Endothelial cell of umbilical vein (primary cell): Measurements from ENCODE around the gene CLDN6. TPM values are rescaled to one million over a fixed set of nuclear protein-coding genes. Genes with fewer than 3 reads are reported as not detected.

Experiments used
- BruUV-seq: library from RNA; stranded (reverse); fragments of 400-500 nt; replicated peaks from 2 replicates; lab custom pipeline; 2021; lab: Mats Ljungman, UMichigan
- CTCF ChIA-PET: fragments of 300-600, 350-600 bp; sonication (Branson Sonifier 250); formaldehyde crosslinking; loops from one replicate; lab custom pipeline; 2021; ENCODE audit warnings: antibody characterized with exemption, inconsistent platforms; lab: Charles Lee
- POLR2A ChIA-PET: fragments of 300-600, 350-600 bp; sonication (Branson Sonifier 250); formaldehyde crosslinking; loops from one replicate; lab custom pipeline; 2021; ENCODE audit warnings: antibody characterized with exemption, inconsistent platforms; lab: Charles Lee
- DNase-seq: peaks from one replicate; pipeline ENCODE4 v3.0.0-alpha.2; 2011; ENCODE audit warnings: low read depth, low spot score
- FAIRE-seq: peaks from 2 replicates; lab custom pipeline; 2011; peaks lifted over from hg19 to GRCh38; lab: Jason Lieb, UNC
- H2AFZ ChIP-seq: 2 replicates; pipeline ENCODE4 v1.6.0; 2012; ENCODE audit warnings: low read depth, low read length, control low read depth, inconsistent platforms
- H3K27ac ChIP-seq: 2 replicates; pipeline ENCODE4 v1.5.1; 2011; ENCODE audit warnings: low read depth, mild to moderate bottlenecking, control low read depth, low read length, moderate library complexity; ENCODE audit not compliant: insufficient read depth
- H3K27me3 ChIP-seq, 2 experiments: 2 replicates each; pipeline versions ENCODE4 v1.6.0 to v1.6.1; 2011; ENCODE audit warnings: low read length in 2 of 2, mixed read lengths in 1 of 2; ENCODE audit not compliant: control insufficient read depth in 2 of 2, insufficient read depth in 2 of 2
- H3K36me3 ChIP-seq, 2 experiments: 2 replicates in 1 of 2; 3 replicates in 1 of 2; pipeline ENCODE4 v1.5.1; 2011; ENCODE audit warnings: low read length in 2 of 2, mild to moderate bottlenecking in 1 of 2, moderate library complexity in 1 of 2; ENCODE audit not compliant: control insufficient read depth in 2 of 2, insufficient read depth in 2 of 2; ENCODE audit errors: extremely low read depth in 1 of 2
- H3K4me1 ChIP-seq: 3 replicates; pipeline ENCODE4 v1.5.1; 2011; ENCODE audit warnings: mild to moderate bottlenecking, low read length; ENCODE audit not compliant: control insufficient read depth, insufficient read depth; ENCODE audit errors: extremely low read depth
- H3K4me2 ChIP-seq: 2 replicates; pipeline ENCODE4 v1.6.1; 2011; ENCODE audit warnings: low read length, control low read depth, mixed read lengths; ENCODE audit not compliant: insufficient read depth
- H3K4me3 ChIP-seq, 3 experiments: fragments of 200-600 bp in 1 of 3; sonication (generic), shearing (Covaris generic) in 1 of 3; replicated peaks in 1 of 3; 2 replicates each; pipeline ENCODE4 v1.5.1; 2011 to 2016; ENCODE audit warnings: control low read depth in 3 of 3, low read length in 3 of 3, mild to moderate bottlenecking in 2 of 3, inconsistent platforms in 1 of 3, low read depth in 1 of 3, moderate library complexity in 1 of 3; ENCODE audit not compliant: insufficient read depth in 1 of 3
- H3K79me2 ChIP-seq: 2 replicates; pipeline ENCODE4 v1.6.0; 2012; ENCODE audit warnings: low read length, inconsistent platforms; ENCODE audit not compliant: control insufficient read depth, insufficient read depth
- H3K9ac ChIP-seq: replicated peaks from 2 replicates; pipeline ENCODE3; 2011; ENCODE audit warnings: low read length, control low read depth; ENCODE audit not compliant: insufficient read depth; ENCODE audit errors: extremely low read depth
- H3K9me1 ChIP-seq: replicated peaks from 3 replicates; pipeline ENCODE4 v1.6.0; 2011; ENCODE audit warnings: mild to moderate bottlenecking, low read length; ENCODE audit not compliant: control insufficient read depth, insufficient read depth; ENCODE audit errors: extremely low read depth
- H3K9me3 ChIP-seq: replicated peaks from 2 replicates; pipeline ENCODE4 v1.5.1; 2012; ENCODE audit warnings: low read length, inconsistent platforms; ENCODE audit not compliant: control insufficient read depth, insufficient read depth
- H4K20me1 ChIP-seq: replicated peaks from 2 replicates; pipeline ENCODE3; 2011; ENCODE audit warnings: mild to moderate bottlenecking, low read length; ENCODE audit not compliant: control insufficient read depth, insufficient read depth; ENCODE audit errors: extremely low read depth
- CTCF ChIP-seq, 2 donors: IDR thresholded peaks; 1 replicate in 1 of 2; 2 replicates in 1 of 2; pipeline ENCODE4 v1.5.1; 2011; ENCODE audit warnings: low read length in 2 of 2, mild to moderate bottlenecking in 2 of 2, moderate library complexity in 2 of 2, control low read depth in 1 of 2, inconsistent platforms in 1 of 2, low read depth in 1 of 2; ENCODE audit not compliant: insufficient read depth in 1 of 2; ENCODE audit errors: extremely low read depth in 1 of 2
- EZH2 ChIP-seq: IDR thresholded peaks from 2 replicates; pipeline ENCODE4 v1.6.1; 2012; ENCODE audit warnings: borderline replicate concordance, low read depth, mild to moderate bottlenecking, moderate library complexity, low read length, inconsistent platforms; ENCODE audit not compliant: severe bottlenecking
- FOS ChIP-seq: IDR thresholded peaks from 2 replicates; pipeline ENCODE4 v1.6.1; 2011; ENCODE audit warnings: mild to moderate bottlenecking, low read length, moderate library complexity, borderline replicate concordance; ENCODE audit not compliant: insufficient read depth
- GATA2 ChIP-seq: IDR thresholded peaks from 2 replicates; pipeline ENCODE4 v1.7.0; 2011; ENCODE audit warnings: low read depth, mild to moderate bottlenecking, moderate library complexity, mixed read lengths, low read length; ENCODE audit not compliant: insufficient read length, insufficient read depth
- JUN ChIP-seq: IDR thresholded peaks from 2 replicates; pipeline ENCODE4 v1.6.1; 2011; ENCODE audit warnings: borderline replicate concordance, low read depth; ENCODE audit not compliant: insufficient read length, insufficient read depth
- MYC ChIP-seq: IDR thresholded peaks from one replicate; pipeline ENCODE4 v1.6.1; 2011; ENCODE audit warnings: mild to moderate bottlenecking, low read depth, low read length
- POLR2A ChIP-seq: IDR thresholded peaks from 2 replicates; pipeline ENCODE4 v1.6.1; 2012; ENCODE audit warnings: low read depth, mild to moderate bottlenecking, control low read depth, low read length
- POLR2AphosphoS5 ChIP-seq: IDR thresholded peaks from 2 replicates; pipeline ENCODE4 v1.6.1; 2012; ENCODE audit warnings: low read depth, mild to moderate bottlenecking, control low read depth, low read length, moderate library complexity; ENCODE audit not compliant: insufficient read depth
- dilution Hi-C: fragments of 300-500 bp; cut with MboI; formaldehyde crosslinking; loops from one replicate; pipeline ENCODE4 v1.15.0; 2019; ENCODE audit warnings: low sequenced_read_pairs; ENCODE audit not compliant: extremely low pct_ligation_motif_present
- intact Hi-C: fragments of 100-400 bp; cut with micrococcal nuclease; formaldehyde crosslinking; loops from one replicate; pipeline ENCODE4 v1.10.0; 2022
- polyA plus RNA-seq, 4 experiments: library from polyadenylated mRNA; depleted of rRNA in 3 of 4; stranded (reverse) in 3 of 4; unstranded in 1 of 4; fragments of >200 nt; gene quantifications; 2 replicates each; pipeline versions ENCODE4 v1.2.1 to v1.2.3, GENCODE V29; 2011 to 2012; ENCODE audit warnings: missing spikeins in 1 of 4
- total RNA-seq: library from RNA; stranded (reverse); gene quantifications from 2 replicates; pipeline ENCODE4 v1.2.3, GENCODE V29; 2021

Gene CLDN6
- total and polyA plus RNA-seq, 2 donors (not counting 3 experiments of a cell fraction or from before 2014, with no cell fraction given), result 0.28 TPM; not detected in 1

DNA sequence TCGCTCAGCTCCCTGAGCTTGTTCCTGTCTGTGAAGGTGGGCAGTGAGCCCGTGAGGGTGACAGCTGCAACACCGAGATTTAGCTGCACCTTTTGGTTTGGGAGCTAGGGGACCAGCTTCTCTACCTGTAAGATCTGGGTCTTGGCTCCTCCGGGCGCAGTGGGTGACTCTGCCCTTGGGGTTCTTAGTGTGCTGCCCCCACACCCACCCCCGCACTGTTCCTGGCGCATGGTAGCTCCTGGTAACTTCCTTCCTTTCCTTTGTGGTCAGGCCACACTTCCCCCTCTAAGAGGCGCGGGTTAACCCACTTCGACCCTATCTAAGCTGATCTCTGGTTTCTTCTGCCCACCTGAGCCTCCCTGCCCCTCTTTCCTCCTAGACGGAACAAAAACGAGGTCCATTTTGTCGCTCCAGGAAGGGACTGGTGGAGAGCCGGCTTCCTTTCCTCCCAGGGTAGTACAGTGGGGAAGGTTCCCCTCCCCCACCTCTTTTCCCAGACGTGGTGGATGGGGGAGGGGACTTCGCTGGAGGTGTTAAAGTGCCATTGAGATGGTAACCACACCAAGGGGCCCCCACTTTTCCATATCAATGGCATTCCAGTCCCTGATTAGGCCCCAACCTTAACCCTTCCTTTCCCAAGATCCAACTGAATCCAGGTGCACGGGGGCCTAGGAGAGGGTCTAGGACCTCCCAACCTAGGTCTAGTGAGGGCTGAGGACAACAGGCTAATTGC, 9.9 kb downstream of the CLDN6 start:
- no peak for FAIRE-seq
- Histone ChIP-seq H3K27ac (no peak overlapping the region), H3K27me3 (peaks cover 14 to 15% of the 10 kb centered on the region in 2 experiments), H3K4me2 (peak overlapping the region; percentile 50), H3K36me3 (no peaks in the 10 kb centered on the region), H3K79me2 (no peaks in the 10 kb centered on the region), H4K20me1 (no peaks in the 10 kb centered on the region), H3K4me3 (no peak overlapping the region), H3K9ac (no peak overlapping the region), H3K9me1 (no peaks in the 10 kb centered on the region), H3K4me1 (peaks cover 16% of the 10 kb centered on the region), H2AFZ (peak overlapping the region; percentile 77), H3K9me3 (no peaks in the 10 kb centered on the region)
- dilution Hi-C loops, result no loop called here
- intact Hi-C loops, result no loop called here
- ChIA-PET POLR2A (interaction anchor here (1.8 kb wide), 1 partner anchor 12 kb away, joined by 11 read pairs; the partner anchor contains the start of gene TNFRSF12A), CTCF (interaction anchor here (1.7 to 1.8 kb wide), 3 partner anchors 12 to 24 kb away, joined by 6 to 10 read pairs (median 8); partner anchors contain the start of gene TNFRSF12A)
- DNase-seq, result no peak
- BruUV-seq, result no TSS peak
- TF ChIP-seq CTCF (IDR thresholded peaks at IDR 0.05; ENCODE audit: extremely low read depth in 1 of 2, insufficient read depth in 1 of 2, low read depth in 1 of 2, low read length in 2 of 2) (no peak), FOS (no peak), MYC (no peak), POLR2A (no peak), GATA2 (peak; percentile 22), JUN (no peak), EZH2 (no peak), POLR2AphosphoS5 (no peak)
